Kidney (tissue), 14 donors: ENCODE data around the gene DHRS3. TPM values are rescaled to one million over a fixed set of nuclear protein-coding genes. Genes with fewer than 3 reads are reported as not detected.
A peak's percentile ranks its signal among the peaks of the same experiment; 100 is the strongest.

Source experiments
- DNase-seq, 5 donors: peaks; one replicate each; pipeline ENCODE4 v3.0.0-alpha.2; 2013 to 2020
- FAIRE-seq: peaks from 2 replicates; lab custom pipeline; 2012; peaks lifted over from hg19 to GRCh38; lab: Jason Lieb, UNC
- H3K27ac ChIP-seq, 2 donors: one replicate each; pipeline ENCODE4 v1.7.0; 2013; ENCODE audit warnings: low read depth in 2 of 2, low read length in 2 of 2, inconsistent platforms in 1 of 2
- H3K27me3 ChIP-seq: one replicate; pipeline ENCODE4 v1.7.1; 2013; ENCODE audit warnings: low read length, inconsistent platforms; ENCODE audit not compliant: control insufficient read depth, insufficient read depth
- H3K36me3 ChIP-seq, 3 donors: one replicate each; pipeline versions ENCODE4 v1.7.0 to v1.7.1; 2013; ENCODE audit warnings: low read length in 3 of 3, control low read depth in 1 of 3, inconsistent platforms in 1 of 3; ENCODE audit not compliant: insufficient read depth in 3 of 3, control insufficient read depth in 2 of 3
- H3K4me1 ChIP-seq, 3 donors: one replicate each; pipeline versions ENCODE4 v1.7.0 to v1.7.1; 2013; ENCODE audit warnings: low read length in 3 of 3, inconsistent platforms in 1 of 3, low read depth in 1 of 3; ENCODE audit not compliant: control insufficient read depth in 2 of 3, insufficient read depth in 2 of 3
- H3K4me3 ChIP-seq, 3 donors: one replicate each; pipeline versions ENCODE4 v1.7.0 to v1.8.1; 2013; ENCODE audit warnings: low read length in 3 of 3, control low read depth in 1 of 3, inconsistent platforms in 1 of 3
- H3K9ac ChIP-seq, 3 donors: one replicate each; pipeline versions ENCODE4 v1.7.0 to v1.7.1; 2013; ENCODE audit warnings: low read length in 3 of 3, control low read depth in 1 of 3, inconsistent platforms in 1 of 3
- H3K9me3 ChIP-seq, 3 donors: one replicate each; pipeline versions ENCODE4 v1.7.0 to v1.7.1; 2013; ENCODE audit warnings: low read length in 3 of 3, control low read depth in 1 of 3, inconsistent platforms in 1 of 3; ENCODE audit not compliant: control insufficient read depth in 2 of 3, insufficient read depth in 1 of 3
- CTCF ChIP-seq: IDR thresholded peaks from 3 replicates; pipeline ENCODE4 v1.5.1; 2012; ENCODE audit warnings: mild to moderate bottlenecking, moderate library complexity, borderline replicate concordance; ENCODE audit not compliant: insufficient read depth; ENCODE audit errors: extremely low read depth
- intact Hi-C: fragments of 100-400 bp; cut with DNase I; formaldehyde crosslinking; loops from one replicate; pipeline ENCODE4 v1.11.1; 2022
- polyA plus RNA-seq: library from polyadenylated mRNA; stranded (reverse); fragments of 350-450 nt; fragmentation: Illumina TruSeq; extraction: RNeasy Lipid Tissue Mini Kit (QIAGEN cat#74804); gene quantifications from one replicate; pipeline ENCODE4 v1.2.3, GENCODE V29; 2014; ENCODE audit warnings: low read depth, low replicate concordance; ENCODE audit not compliant: insufficient read depth
- total RNA-seq: library from RNA; stranded (reverse); fragmentation: NEBNext Ultra II Directional; extraction: Animal tissue kit (Norgen Biotek cat#: 25700); gene quantifications from one replicate; pipeline ENCODE4 v1.2.1, GENCODE V29; 2021
- donor health status: control.
- donor health status: control.
- donor health status: control.
- donor health status: control.
- donor health status: control.
- donor health status: DM: yes; HTN: yes; CAD: no.
- donor health status: Normal renal cell carcinoma (clear cell type).

The DHRS3 gene
- total and polyA plus RNA-seq, 2 donors from 2014 or later: 44.8 to 97.1 TPM

GRCh38 chr1:12640237-12640957 is 22.4 kb upstream of the DHRS3 start:
- FAIRE-seq: no peak
- H3K36me3 ChIP-seq: no peaks in the 10 kb centered on the region

GRCh38 chr1:12637693-12638092 is 19.7 kb upstream of the DHRS3 start:
- Histone ChIP-seq H3K27ac (no peak overlapping the region), H3K27me3 (no peaks in the 10 kb centered on the region), H3K9ac (no peak overlapping the region), H3K4me1 (peaks cover 0 to 10% (median 9%) of the 10 kb centered on the region in 3 donors), H3K4me3 (no peak overlapping the region), H3K36me3 (no peaks in the 10 kb centered on the region), H3K9me3 (peaks cover 0 to 15% (median 0%) of the 10 kb centered on the region in 3 donors)
- DNase-seq: no peak
- no peak for FAIRE-seq
- no peak for TF ChIP-seq CTCF
- intact Hi-C loops: no loop called here

More at GRCh38 chr1:12640237-12640957, 22.4 kb upstream of the DHRS3 start:
- Histone ChIP-seq H3K4me1 (peaks cover 0 to 10% (median 9%) of the 10 kb centered on the region in 3 donors), H3K4me3 (no peak overlapping the region), H3K9ac (no peak overlapping the region), H3K27me3 (no peaks in the 10 kb centered on the region), H3K27ac (no peak overlapping the region), H3K9me3 (peaks cover 0 to 15% (median 0%) of the 10 kb centered on the region in 3 donors)
- intact Hi-C loops: no loop called here
- DNase-seq: no peak
- no peak for TF ChIP-seq CTCF

GRCh38 chr1:12636098-12636950 is 18.3 kb upstream of the DHRS3 start:
- Histone ChIP-seq H3K27ac (peak overlapping the region; percentile 51 to 75), H3K4me1 (peaks cover 0 to 10% (median 9%) of the 10 kb centered on the region in 3 donors), H3K27me3 (no peaks in the 10 kb centered on the region), H3K4me3 (no peak overlapping the region), H3K9me3 (peaks cover 0 to 14% (median 0%) of the 10 kb centered on the region in 3 donors), H3K9ac (no peak overlapping the region), H3K36me3 (no peaks in the 10 kb centered on the region)
- intact Hi-C loops: no loop called here
- DNase-seq (peak in 4 of 5 donors; percentile 67 to 85 (median 73)), FAIRE-seq (no peak)
- TF ChIP-seq CTCF: no peak
